Naive B cell (primary cell): ENCODE measurements around the gene TAPBP. TPM values are rescaled to one million over a fixed set of nuclear protein-coding genes. Genes with fewer than 3 reads are reported as not detected.
A peak's percentile ranks its signal among the peaks of the same experiment; 100 is the strongest.

Source experiments
- ATAC-seq, 2 donors: fragments of 150-1000 bp; cut with Tn5 transposase; 2 replicates each; pipeline ENCODE4 v1.10.0; 2021; ENCODE audit warnings: low read depth in 2 of 2, mild to moderate bottlenecking in 2 of 2, moderate library complexity in 2 of 2
- DNase-seq: peaks from one replicate; pipeline ENCODE4 v3.0.0; 2022
- H3K27ac Mint-ChIP-seq, 6 donors: one replicate each; pipeline ENCODE4 v1.8.0; 2020 to 2022; ENCODE audit warnings: mild to moderate bottlenecking in 6 of 6, mixed read lengths in 6 of 6, moderate library complexity in 5 of 6, inconsistent platforms in 2 of 6
- H3K27me3 Mint-ChIP-seq, 3 donors: one replicate each; pipeline ENCODE4 v1.8.0; 2021 to 2022; ENCODE audit warnings: mixed read lengths in 3 of 3, mild to moderate bottlenecking in 1 of 3
- H3K36me3 Mint-ChIP-seq, 2 donors: one replicate each; pipeline ENCODE4 v1.8.0; 2020 to 2022; ENCODE audit warnings: mixed read lengths in 2 of 2, inconsistent platforms in 1 of 2, mild to moderate bottlenecking in 1 of 2
- H3K4me1 Mint-ChIP-seq, 3 donors: one replicate each; pipeline ENCODE4 v1.8.0; 2020 to 2022; ENCODE audit warnings: mixed read lengths in 3 of 3, inconsistent platforms in 1 of 3, mild to moderate bottlenecking in 1 of 3, moderate library complexity in 1 of 3
- H3K4me3 Mint-ChIP-seq, 8 donors: one replicate each; pipeline ENCODE4 v1.8.0; 2020 to 2022; ENCODE audit warnings: mild to moderate bottlenecking in 8 of 8, mixed read lengths in 8 of 8, moderate library complexity in 8 of 8, inconsistent platforms in 2 of 8
- H3K9me3 Mint-ChIP-seq, 7 donors: one replicate each; pipeline ENCODE4 v1.8.0; 2020 to 2022; ENCODE audit warnings: mixed read lengths in 7 of 7, mild to moderate bottlenecking in 5 of 7, inconsistent platforms in 2 of 7, moderate library complexity in 1 of 7
- polyA plus RNA-seq, 6 donors: library from polyadenylated mRNA; unstranded; fragments of 300-500 nt; fragmentation: Illumina TruSeq; gene quantifications; one replicate each; pipeline ENCODE4 v1.2.3, GENCODE V29; 2021; ENCODE audit warnings: low read depth in 6 of 6

TAPBP gene
- polyA plus RNA-seq, 6 donors from 2014 or later, result 450 to 564 (median 508) TPM

GRCh38 chr6:33316603-33317418 is 2.9 kb upstream of the TAPBP start:
- H3K27ac Mint-ChIP-seq, result peak overlapping the region; percentile 80 to 100 (median 97)
- no peaks in the 10 kb centered on the region for H3K27me3 Mint-ChIP-seq
- ATAC-seq (no peak), DNase-seq (no peak)
- H3K36me3 Mint-ChIP-seq, result peaks cover 19 to 37% of the 10 kb centered on the region in 2 donors
- H3K4me1 Mint-ChIP-seq, result peaks cover 76 to 96% (median 86%) of the 10 kb centered on the region in 3 donors
- H3K4me3 Mint-ChIP-seq, result peak overlapping the region; percentile 89 to 100 (median 100)
- no peaks in the 10 kb centered on the region for H3K9me3 Mint-ChIP-seq

- Mint-ChIP-seq H3K9me3 (no peaks in the 10 kb centered on the region), H3K4me1 (peaks cover 74 to 92% (median 85%) of the 10 kb centered on the region in 3 donors), H3K36me3 (peaks cover 19 to 37% of the 10 kb centered on the region in 2 donors), H3K4me3 (peak overlapping the region; percentile 82 to 100 (median 100)), H3K27me3 (no peaks in the 10 kb centered on the region), H3K27ac (peak overlapping the region; percentile 88 to 100 (median 96))
- ATAC-seq (no peak), DNase-seq (no peak)
Observed at GRCh38 chr6:33315793-33316602, 2.1 kb upstream of the TAPBP start.

GRCh38 chr6:33314943-33315792 is 1.3 kb upstream of the TAPBP start:
- H3K27ac Mint-ChIP-seq, result peak overlapping the region; percentile 99 to 100 (median 100)
- ATAC-seq, result no peak
- DNase-seq, result no peak
- peaks cover 65 to 85% (median 83%) of the 10 kb centered on the region in 3 donors for H3K4me1 Mint-ChIP-seq
- H3K4me3 Mint-ChIP-seq, result peak overlapping the region; percentile 94 to 100 (median 99)
- H3K27me3 Mint-ChIP-seq, result no peaks in the 10 kb centered on the region
- H3K36me3 Mint-ChIP-seq, result peaks cover 14 to 32% of the 10 kb centered on the region in 2 donors
- H3K9me3 Mint-ChIP-seq, result no peaks in the 10 kb centered on the region

DNA sequence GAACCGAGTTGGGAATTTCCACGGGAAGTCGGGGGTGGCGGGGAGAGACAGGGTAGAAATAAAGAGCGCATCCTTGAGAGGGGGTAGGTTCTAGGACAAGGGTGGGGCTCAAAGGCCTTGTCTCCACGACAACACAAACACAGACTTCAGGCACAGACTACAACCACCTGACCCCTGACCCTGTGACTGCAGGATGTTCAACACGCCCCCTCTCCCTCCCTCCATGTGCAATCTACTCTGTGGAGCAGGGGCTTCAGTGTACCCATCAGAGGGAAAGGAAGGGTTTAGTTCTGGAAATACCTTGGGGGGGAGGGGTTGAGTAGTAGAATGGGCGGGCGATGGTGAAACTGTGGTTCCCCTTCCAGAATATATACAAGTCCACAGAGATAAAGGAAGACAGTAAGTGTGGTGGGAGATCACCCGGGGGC is 651 bp upstream of the TAPBP start:
- ATAC-seq (peak; percentile 46 to 55), DNase-seq (peak; percentile 76)
- Mint-ChIP-seq H3K27me3 (no peaks in the 10 kb centered on the region), H3K36me3 (peaks cover 8 to 26% of the 10 kb centered on the region in 2 donors), H3K27ac (peak overlapping the region; percentile 99 to 100 (median 100)), H3K4me3 (peak overlapping the region; percentile 94 to 100 (median 99)), H3K9me3 (no peaks in the 10 kb centered on the region), H3K4me1 (peaks cover 59 to 80% (median 77%) of the 10 kb centered on the region in 3 donors)

GRCh38 chr6:33313105-33313708 is 671 bp downstream of the TAPBP start:
- Mint-ChIP-seq H3K27ac (peak overlapping the region; percentile 99 to 100 (median 100)), H3K4me3 (peak overlapping the region; percentile 94 to 100 (median 99)), H3K36me3 (peaks cover 10 to 13% of the 10 kb centered on the region in 2 donors), H3K9me3 (no peaks in the 10 kb centered on the region), H3K27me3 (no peaks in the 10 kb centered on the region), H3K4me1 (peaks cover 53 to 78% (median 69%) of the 10 kb centered on the region in 3 donors)
- DNase-seq (peak; percentile 65), ATAC-seq (peak; percentile 10 to 14)

GRCh38 chr6:33312361-33313104 is 1.3 kb downstream of the TAPBP start:
- Mint-ChIP-seq H3K4me3 (peak overlapping the region; percentile 94 to 100 (median 99)), H3K36me3 (peaks cover 10 to 13% of the 10 kb centered on the region in 2 donors), H3K27ac (peak overlapping the region; percentile 99 to 100 (median 100)), H3K9me3 (no peaks in the 10 kb centered on the region), H3K4me1 (peaks cover 54 to 79% (median 66%) of the 10 kb centered on the region in 3 donors), H3K27me3 (no peaks in the 10 kb centered on the region)
- peak; percentile 80 for DNase-seq
- peak; percentile 33 to 40 for ATAC-seq

GRCh38 chr6:33306356-33306755 is 7.5 kb downstream of the TAPBP start:
- peak overlapping the region in 4 of 6 donors; percentile 50 to 89 (median 80) for H3K27ac Mint-ChIP-seq
- peaks cover 35 to 67% (median 42%) of the 10 kb centered on the region in 3 donors for H3K4me1 Mint-ChIP-seq
- H3K9me3 Mint-ChIP-seq, result no peaks in the 10 kb centered on the region
- DNase-seq (no peak), ATAC-seq (no peak)
- H3K27me3 Mint-ChIP-seq, result no peaks in the 10 kb centered on the region
- peaks cover 5 to 15% of the 10 kb centered on the region in 2 donors for H3K36me3 Mint-ChIP-seq
- H3K4me3 Mint-ChIP-seq, result peak overlapping the region in 6 of 8 donors; percentile 0 to 59 (median 29)

- no peaks in the 10 kb centered on the region for H3K27me3 Mint-ChIP-seq
- no peak for ATAC-seq
Observed at GRCh38 chr6:33305052-33305451, 8.8 kb downstream of the TAPBP start.

GRCh38 chr6:33304216-33304615 is 9.7 kb downstream of the TAPBP start:
- Mint-ChIP-seq H3K4me3 (no peak overlapping the region), H3K4me1 (peaks cover 48 to 70% (median 56%) of the 10 kb centered on the region in 3 donors)

More at GRCh38 chr6:33305052-33305451, 8.8 kb downstream of the TAPBP start:
- no peak for DNase-seq
- Mint-ChIP-seq H3K4me3 (peak overlapping the region in 1 of 8 donors; percentile 59), H3K9me3 (no peaks in the 10 kb centered on the region), H3K36me3 (peaks cover 5 to 15% of the 10 kb centered on the region in 2 donors), H3K27ac (peak overlapping the region in 4 of 6 donors; percentile 24 to 92 (median 77)), H3K4me1 (peaks cover 40 to 64% (median 48%) of the 10 kb centered on the region in 3 donors)

GRCh38 chr6:33301877-33302276 is 12.0 kb downstream of the TAPBP start:
- Mint-ChIP-seq H3K4me1 (peaks cover 54 to 66% (median 62%) of the 10 kb centered on the region in 3 donors), H3K9me3 (peaks cover 0 to 3% (median 0%) of the 10 kb centered on the region in 7 donors), H3K27ac (peak overlapping the region in 4 of 6 donors; percentile 67 to 100 (median 96)), H3K4me3 (peak overlapping the region in 2 of 8 donors; percentile 42 to 98), H3K36me3 (peaks cover 0 to 21% of the 10 kb centered on the region in 2 donors), H3K27me3 (no peaks in the 10 kb centered on the region)
- ATAC-seq, result no peak
- DNase-seq, result no peak

More at GRCh38 chr6:33304216-33304615, 9.7 kb downstream of the TAPBP start:
- Mint-ChIP-seq H3K9me3 (peaks cover 0 to 3% (median 0%) of the 10 kb centered on the region in 7 donors), H3K27me3 (no peaks in the 10 kb centered on the region), H3K36me3 (peaks cover 5 to 15% of the 10 kb centered on the region in 2 donors), H3K27ac (peak overlapping the region in 1 of 6 donors; percentile 73)
- DNase-seq (no peak), ATAC-seq (no peak)

DNA sequence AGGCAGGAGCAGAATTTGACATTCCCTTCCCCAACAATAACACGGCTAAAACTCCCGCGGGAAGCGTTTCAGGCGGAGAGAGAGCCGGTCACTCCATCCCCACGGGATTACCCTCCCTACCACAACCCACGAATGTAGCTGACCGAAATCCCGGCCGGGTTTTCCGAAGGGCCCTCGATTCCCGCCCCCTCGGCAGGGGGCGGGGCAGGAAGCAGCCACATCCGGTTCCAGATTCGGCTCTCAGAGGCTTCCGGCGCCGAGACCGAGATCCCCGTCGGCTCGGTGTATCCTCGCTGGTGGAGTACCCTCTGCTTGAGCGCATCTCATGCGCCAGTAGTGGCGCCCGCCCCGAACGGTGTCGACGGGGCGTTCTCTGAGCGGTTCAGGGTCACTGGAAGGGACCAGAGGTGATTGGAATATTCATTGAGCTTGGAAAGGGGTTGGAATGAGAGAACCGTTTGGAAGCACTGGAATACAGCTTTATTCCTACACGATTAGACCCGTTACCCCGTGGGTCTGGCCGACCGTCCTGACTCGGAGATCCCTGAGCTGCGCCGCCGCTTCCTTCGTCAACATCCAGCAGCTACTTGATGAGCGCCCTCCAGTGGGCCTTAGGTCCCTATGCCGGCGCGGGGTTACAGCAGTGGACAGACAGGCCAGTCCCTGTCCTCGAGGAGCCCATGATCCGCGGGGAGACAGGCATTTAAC is 14.5 kb downstream of the TAPBP start:
- ATAC-seq (peak; percentile 83), DNase-seq (peak; percentile 91)
- peaks cover 0 to 21% of the 10 kb centered on the region in 2 donors for H3K36me3 Mint-ChIP-seq
- H3K9me3 Mint-ChIP-seq, result peaks cover 0 to 3% (median 0%) of the 10 kb centered on the region in 7 donors
- H3K27ac Mint-ChIP-seq, result peak overlapping the region; percentile 99 to 100 (median 99)
- H3K27me3 Mint-ChIP-seq, result no peaks in the 10 kb centered on the region
- peak overlapping the region; percentile 95 to 100 (median 99) for H3K4me3 Mint-ChIP-seq
- H3K4me1 Mint-ChIP-seq, result peaks cover 37 to 55% (median 52%) of the 10 kb centered on the region in 3 donors
